Measurements from ENCODE around the gene MAP3K12. TPM values are rescaled to one million over a fixed set of nuclear protein-coding genes. Genes with fewer than 3 reads are reported as not detected.

Gene MAP3K12
- total and polyA plus RNA-seq, 2 of the 13 experiments (the other 11 are each of a cell fraction or from before 2014, with no cell fraction given), result 0.20 to 1.1 TPM

GRCh38 chr12:53492830-53493609, 6.2 kb downstream of the MAP3K12 start (continued):
- TF ChIP-seq ZBTB4 (CRISPR knock-in tag; IDR thresholded peaks at IDR 0.05; ENCODE audit: borderline replicate concordance), result no peak
- peak; percentile 61; the same call in 1 of the 2 replicates for TF ChIP-seq ISL2 (CRISPR knock-in tag; IDR thresholded peaks at IDR 0.05)
- TF ChIP-seq YEATS2 (CRISPR knock-in tag; IDR thresholded peaks at IDR 0.05; ENCODE audit: borderline replicate concordance), result peak; percentile 45; the same call in 1 of the 2 replicates
- peak in 1 of 2 experiments; percentile 5; a peak in 1 of 4 replicates for TF ChIP-seq EP300 (IDR thresholded peaks at IDR 0.05; ENCODE audit: low read depth in 2 of 2, low read length in 2 of 2)
- no peak for TF ChIP-seq EP300 (CRISPR knock-in tag; IDR thresholded peaks at IDR 0.05; ENCODE audit: borderline replicate concordance)
- 0 out of 2 replicates have a peak, but pooled peaks have one; percentile 37 for TF ChIP-seq ZNF619 (CRISPR knock-in tag; IDR thresholded peaks at IDR 0.05)
- no peak for TF ChIP-seq DPF2 (CRISPR knock-in tag; IDR thresholded peaks at IDR 0.05; ENCODE audit: borderline replicate concordance, low read depth)
- TF ChIP-seq KLF11 (CRISPR knock-in tag; IDR thresholded peaks at IDR 0.05), result no peak
- TF ChIP-seq ESRRA (CRISPR knock-in tag; IDR thresholded peaks at IDR 0.05; ENCODE audit: low read depth), result 0 out of 2 replicates have a peak, but pooled peaks have one; percentile 33
- 0 out of 2 replicates have a peak, but pooled peaks have one; percentile 65 for TF ChIP-seq FOXC1 (CRISPR knock-in tag; IDR thresholded peaks at IDR 0.05; ENCODE audit: borderline replicate concordance)
- peak; percentile 26 for TF ChIP-seq TBL1XR1 (IDR thresholded peaks at IDR 0.05; ENCODE audit: borderline replicate concordance, low read length, partially characterized antibody)
- TF ChIP-seq PITX1 (CRISPR knock-in tag; IDR thresholded peaks at IDR 0.05), result peak; percentile 20; the same call in 1 of the 2 replicates
- no peak for TF ChIP-seq MBD4 (IDR thresholded peaks at IDR 0.05; ENCODE audit: borderline replicate concordance, low read length)
- TF ChIP-seq ETV5 (CRISPR knock-in tag; IDR thresholded peaks at IDR 0.05; ENCODE audit: borderline replicate concordance), result peak; percentile 11; the same call in 1 of the 2 replicates
- 0 out of 2 replicates have a peak, but pooled peaks have one; percentile 56 for TF ChIP-seq HOXA3 (CRISPR knock-in tag; IDR thresholded peaks at IDR 0.05)
- TF ChIP-seq ELF1 (CRISPR knock-in tag; IDR thresholded peaks at IDR 0.05), result no peak
- TF ChIP-seq ZBTB20 (CRISPR knock-in tag; IDR thresholded peaks at IDR 0.05; ENCODE audit: borderline replicate concordance, low read depth), result no peak
- TF ChIP-seq MYC (CRISPR knock-in tag; IDR thresholded peaks at IDR 0.05; ENCODE audit: borderline replicate concordance), result peak; percentile 60; the same call in 1 of the 2 replicates
- peak; percentile 22 for TF ChIP-seq PHF5A (CRISPR knock-in tag; IDR thresholded peaks at IDR 0.05; ENCODE audit: low read depth, unreplicated experiment)
- peak; percentile 62 for TF ChIP-seq HOXA5 (CRISPR knock-in tag; IDR thresholded peaks at IDR 0.05)
- no peak for TF ChIP-seq HNF1A (IDR thresholded peaks at IDR 0.05; ENCODE audit: low read depth)
- TF ChIP-seq HNF1A (CRISPR knock-in tag; IDR thresholded peaks at IDR 0.05; ENCODE audit: borderline replicate concordance), result peak; percentile 49; the same call in 1 of the 2 replicates
- TF ChIP-seq HDAC1 (CRISPR knock-in tag; IDR thresholded peaks at IDR 0.05), result peak; percentile 25; the same call in 1 of the 2 replicates

Measured in HepG2 (cell line).